Prostate gland (tissue), 2 donors: ENCODE data around the gene CTNNA1. TPM values are rescaled to one million over a fixed set of nuclear protein-coding genes. Genes with fewer than 3 reads are reported as not detected.
"Not testable (repeated sequence)": the region's sequence is repeated elsewhere in the genome, so short reads cannot be mapped to it uniquely, and the experiment has no call there.

Source experiments
- DNase-seq: peaks from one replicate; pipeline ENCODE4 v3.0.0-alpha.2; 2019; ENCODE audit warnings: low spot score
- H3K27ac ChIP-seq, 2 donors: fragments of 200-600 bp; sonication (generic); 2 replicates each; pipeline ENCODE4 v1.5.1; 2017 to 2019
- H3K27me3 ChIP-seq: fragments of 200-600 bp; sonication (generic); replicated peaks from 2 replicates; pipeline ENCODE4 v1.5.1; 2019; ENCODE audit not compliant: insufficient read depth
- H3K36me3 ChIP-seq, 2 donors: fragments of 200-600 bp; sonication (generic); 1 replicate in 1 of 2; 2 replicates in 1 of 2; pipeline versions ENCODE4 v1.5.1 to v1.8.1; 2017 to 2019
- H3K4me1 ChIP-seq: fragments of 200-600 bp; sonication (generic); replicated peaks from 2 replicates; pipeline ENCODE4 v1.5.1; 2019
- H3K4me3 ChIP-seq, 2 donors: fragments of 200-600 bp; sonication (generic); 2 replicates each; pipeline ENCODE4 v1.5.1; 2017 to 2019
- H3K9me3 ChIP-seq: fragments of 200-600 bp; sonication (generic); 2 replicates; pipeline ENCODE4 v1.5.1; 2017
- POLR2A ChIP-seq: fragments of 450-650 bp; IDR thresholded peaks from one replicate; pipeline ENCODE4 v1.6.1; 2016; ENCODE audit warnings: antibody characterized with exemption, mild to moderate bottlenecking
- POLR2AphosphoS5 ChIP-seq: sonication (generic); formaldehyde crosslinking; IDR thresholded peaks from one replicate; pipeline ENCODE4 v1.6.1; 2017; ENCODE audit warnings: antibody characterized with exemption
- WGBS: methylation state at CpG from one replicate; pipeline ENCODE4 v1.1.5; 2018; 5-methylcytosine and 5-hydroxymethylcytosine counted together
- intact Hi-C: fragments of 100-400 bp; cut with DNase I; formaldehyde crosslinking; loops from one replicate; pipeline ENCODE4 v1.14.2; 2022
- total RNA-seq, 2 donors: library from RNA; depleted of rRNA; stranded (reverse); fragments of >200 nt; gene quantifications; one replicate each; pipeline ENCODE4 v1.1.0, GENCODE V29; 2016
- TF ChIP-seq, protein P1 (sequence below), 4 experiments: fragments of 200-600 bp in 2 of 4; fragments of 450-650 bp in 2 of 4; sonication (generic) in 2 of 4; IDR thresholded peaks; 1 replicate in 3 of 4; 2 replicates in 1 of 4; pipeline ENCODE4 v1.5.1; 2016 to 2019; ENCODE audit warnings: antibody characterized with exemption in 4 of 4, mild to moderate bottlenecking in 2 of 4, moderate library complexity in 2 of 4

Gene CTNNA1
- total RNA-seq, 2 donors from 2014 or later, result 210 to 212 TPM

DNA sequence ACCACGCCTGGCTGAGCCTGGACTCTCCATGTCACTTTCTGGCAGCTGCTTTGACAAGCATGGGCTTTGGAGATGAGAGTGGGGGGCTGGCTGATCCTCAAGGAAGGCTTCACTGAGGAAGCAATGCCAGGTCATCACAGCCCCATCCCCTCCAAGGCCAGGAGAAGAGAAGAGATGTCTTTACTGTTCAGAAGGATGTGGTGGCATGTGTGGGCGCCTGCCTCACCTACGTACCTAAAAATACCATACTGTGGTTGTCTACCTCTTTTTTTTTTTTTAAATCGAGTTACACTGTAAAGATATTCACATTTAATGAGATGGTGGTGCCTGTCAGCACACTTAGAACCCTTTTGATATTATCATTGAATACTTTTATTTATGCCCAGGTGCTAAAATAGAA lies 26.4 kb upstream of the CTNNA1 start:
- H3K36me3 ChIP-seq, result no peaks in the 10 kb centered on the region
- H3K9me3 ChIP-seq, result no peaks in the 10 kb centered on the region
- DNase-seq, result no peak
- intact Hi-C loops, result loop anchor here (10.0 kb wide), 1 partner anchor 142 kb away; no protein-coding TSS in a partner anchor
- peak overlapping the region in 1 of 2 donors; percentile 85 for H3K27ac ChIP-seq
- no peaks in the 10 kb centered on the region for H3K27me3 ChIP-seq
- no peak overlapping the region for H3K4me3 ChIP-seq
- no peak for TF ChIP-seq POLR2A
- no peak for TF ChIP-seq POLR2AphosphoS5
- TF ChIP-seq, protein P1, sequence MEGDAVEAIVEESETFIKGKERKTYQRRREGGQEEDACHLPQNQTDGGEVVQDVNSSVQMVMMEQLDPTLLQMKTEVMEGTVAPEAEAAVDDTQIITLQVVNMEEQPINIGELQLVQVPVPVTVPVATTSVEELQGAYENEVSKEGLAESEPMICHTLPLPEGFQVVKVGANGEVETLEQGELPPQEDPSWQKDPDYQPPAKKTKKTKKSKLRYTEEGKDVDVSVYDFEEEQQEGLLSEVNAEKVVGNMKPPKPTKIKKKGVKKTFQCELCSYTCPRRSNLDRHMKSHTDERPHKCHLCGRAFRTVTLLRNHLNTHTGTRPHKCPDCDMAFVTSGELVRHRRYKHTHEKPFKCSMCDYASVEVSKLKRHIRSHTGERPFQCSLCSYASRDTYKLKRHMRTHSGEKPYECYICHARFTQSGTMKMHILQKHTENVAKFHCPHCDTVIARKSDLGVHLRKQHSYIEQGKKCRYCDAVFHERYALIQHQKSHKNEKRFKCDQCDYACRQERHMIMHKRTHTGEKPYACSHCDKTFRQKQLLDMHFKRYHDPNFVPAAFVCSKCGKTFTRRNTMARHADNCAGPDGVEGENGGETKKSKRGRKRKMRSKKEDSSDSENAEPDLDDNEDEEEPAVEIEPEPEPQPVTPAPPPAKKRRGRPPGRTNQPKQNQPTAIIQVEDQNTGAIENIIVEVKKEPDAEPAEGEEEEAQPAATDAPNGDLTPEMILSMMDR (IDR thresholded peaks at IDR 0.05), result no peak
- WGBS, result 63% methylated on average over 4 of the region's 4 CpGs
- peaks cover 11% of the 10 kb centered on the region for H3K4me1 ChIP-seq

DNA sequence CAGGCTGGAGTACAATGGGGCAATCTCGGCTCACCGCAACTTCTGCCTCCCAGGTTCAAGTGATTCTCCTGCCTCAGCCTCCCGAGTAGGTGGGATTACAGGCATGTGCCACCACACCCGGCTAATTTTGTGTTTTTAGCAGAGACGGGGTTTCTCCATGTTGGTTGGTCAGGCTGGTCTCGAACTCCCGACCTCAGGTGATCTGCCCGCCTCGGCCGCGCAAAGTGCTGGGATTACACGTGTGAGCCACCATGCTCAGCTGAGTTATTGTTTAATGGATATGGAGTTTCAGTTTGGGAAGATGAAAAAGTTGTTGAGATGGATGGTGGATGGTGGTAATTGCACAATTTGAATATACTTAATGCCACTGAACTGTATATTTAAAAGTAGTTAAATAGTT lies 22.7 kb upstream of the CTNNA1 start:
- H3K4me3 ChIP-seq, H3K9me3 ChIP-seq, H3K27me3 ChIP-seq, H3K36me3 ChIP-seq, DNase-seq, H3K27ac ChIP-seq, H3K4me1 ChIP-seq, intact Hi-C loops: not testable (repeated sequence)
- WGBS, result 91% methylated on average over 12 of the region's 12 CpGs

DNA sequence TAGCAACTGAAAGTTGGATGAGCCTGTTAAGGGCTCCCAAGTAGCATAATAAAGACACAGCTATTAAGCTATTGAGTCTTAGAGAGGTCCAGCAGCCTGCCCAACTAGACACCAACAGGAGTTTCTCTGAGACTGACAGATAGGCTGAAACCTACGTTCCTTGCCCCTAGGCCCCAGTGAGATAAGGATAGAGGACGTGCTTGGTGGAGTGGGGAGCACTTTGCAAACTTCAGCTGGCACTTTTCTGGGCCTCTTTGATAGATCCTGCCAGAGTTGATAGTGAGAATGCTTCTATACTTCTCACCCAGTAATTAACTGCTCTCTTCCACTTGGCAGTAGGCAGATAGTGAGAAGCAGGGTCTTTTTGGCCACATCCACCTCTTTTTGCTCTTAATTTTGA lies 20.8 kb upstream of the CTNNA1 start:
- H3K4me3 ChIP-seq, result no peak overlapping the region
- H3K27me3 ChIP-seq, result no peaks in the 10 kb centered on the region
- no peaks in the 10 kb centered on the region for H3K9me3 ChIP-seq
- intact Hi-C loops, result no loop called here
- no peaks in the 10 kb centered on the region for H3K36me3 ChIP-seq
- no peak for DNase-seq
- no peaks in the 10 kb centered on the region for H3K4me1 ChIP-seq
- TF ChIP-seq, protein P1 (IDR thresholded peaks at IDR 0.05), result no peak
- TF ChIP-seq POLR2A (no peak), POLR2AphosphoS5 (no peak)
- H3K27ac ChIP-seq, result no peak overlapping the region
- WGBS, result 89% methylated on average over 2 of the region's 2 CpGs

DNA sequence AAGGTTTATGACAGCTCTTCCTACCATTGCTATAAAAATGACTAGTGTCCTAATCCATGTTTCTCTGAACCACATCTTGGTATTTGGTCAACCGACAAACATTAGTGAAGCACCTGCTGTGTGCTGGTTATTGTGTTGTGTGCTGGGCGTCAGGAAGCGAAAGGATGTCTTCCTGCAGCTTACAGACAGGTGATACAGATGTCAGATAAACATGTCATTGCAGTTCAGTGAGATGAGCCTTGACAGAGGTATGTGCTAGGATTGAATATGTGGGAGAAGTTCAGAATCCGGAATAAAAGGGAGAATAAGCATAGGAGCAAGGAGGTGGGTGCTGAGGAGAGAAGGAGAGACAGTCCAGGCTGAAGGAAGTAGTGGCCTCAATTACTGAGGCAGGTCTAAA lies 20.3 kb upstream of the CTNNA1 start:
- H3K4me3 ChIP-seq, result no peak overlapping the region
- H3K4me1 ChIP-seq, result no peaks in the 10 kb centered on the region
- no peaks in the 10 kb centered on the region for H3K27me3 ChIP-seq
- H3K27ac ChIP-seq, result no peak overlapping the region
- H3K9me3 ChIP-seq, result no peaks in the 10 kb centered on the region
- DNase-seq, result no peak
- intact Hi-C loops, result no loop called here
- WGBS, result 89% methylated on average over 4 of the region's 4 CpGs
- TF ChIP-seq, protein P1 (IDR thresholded peaks at IDR 0.05), result no peak
- TF ChIP-seq POLR2A, result no peak
- TF ChIP-seq POLR2AphosphoS5, result no peak
- H3K36me3 ChIP-seq, result no peaks in the 10 kb centered on the region

DNA sequence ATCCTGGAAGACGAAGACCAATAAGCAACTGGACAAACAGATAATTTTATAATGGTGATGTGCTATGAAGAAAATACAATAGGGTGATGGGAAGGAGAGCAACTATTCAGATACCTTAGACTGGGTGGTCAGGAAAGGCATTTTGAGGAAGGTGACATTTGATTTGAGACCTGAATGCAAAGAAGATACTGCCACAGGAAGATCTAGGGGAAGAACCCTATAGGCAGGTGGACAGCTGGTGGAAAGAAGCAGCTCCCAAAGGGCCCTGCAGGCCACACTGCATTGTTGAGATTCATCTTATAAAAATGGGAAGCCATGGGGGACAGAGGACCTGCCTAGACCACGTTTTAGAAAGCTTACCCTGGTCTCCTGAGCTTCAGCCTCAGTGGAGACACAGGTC lies 19.7 kb upstream of the CTNNA1 start:
- no peaks in the 10 kb centered on the region for H3K9me3 ChIP-seq
- no peaks in the 10 kb centered on the region for H3K36me3 ChIP-seq
- intact Hi-C loops, result no loop called here
- H3K4me3 ChIP-seq, result no peak overlapping the region
- no peak for DNase-seq
- no peaks in the 10 kb centered on the region for H3K27me3 ChIP-seq
- no peaks in the 10 kb centered on the region for H3K4me1 ChIP-seq
- 76% methylated on average over 2 of the region's 2 CpGs for WGBS
- H3K27ac ChIP-seq, result no peak overlapping the region
- TF ChIP-seq POLR2AphosphoS5, result no peak
- TF ChIP-seq, protein P1 (IDR thresholded peaks at IDR 0.05), result no peak
- no peak for TF ChIP-seq POLR2A
